ENCODE data around the gene HECW1.

The HECW1 gene

DNA sequence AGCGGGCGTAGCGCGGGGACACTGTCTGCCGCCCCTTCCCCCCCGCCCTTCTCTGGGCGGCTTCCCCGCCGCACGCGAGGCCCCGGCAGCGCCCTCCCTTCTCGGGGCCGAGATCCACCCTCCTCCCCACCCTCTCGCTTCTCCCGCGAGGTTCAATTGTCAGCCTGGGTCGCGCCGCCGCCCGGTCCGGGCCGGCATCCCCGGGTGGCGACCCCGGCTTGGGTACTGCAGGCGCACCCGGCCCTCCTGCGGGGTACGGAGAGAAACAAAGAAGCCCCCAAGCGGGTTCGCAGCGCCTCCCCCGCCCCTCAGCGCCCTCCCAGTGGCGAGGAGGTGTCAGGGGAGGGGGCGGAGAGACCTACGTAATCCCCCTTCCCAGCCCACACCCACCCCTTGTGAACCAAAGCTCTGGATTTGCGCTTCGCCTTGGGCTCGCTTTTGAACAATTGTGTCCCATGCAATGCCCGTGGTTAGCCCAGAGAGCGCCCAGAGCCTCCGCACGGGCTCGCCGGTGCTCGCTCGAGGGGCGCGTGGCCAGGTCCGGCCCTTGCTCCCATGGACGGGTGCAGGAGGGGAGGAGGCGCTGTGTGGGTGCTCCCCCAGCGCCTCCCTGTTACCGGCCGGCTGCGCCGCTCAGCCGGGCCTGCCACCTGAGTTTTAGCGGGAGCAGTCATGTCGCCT, 634 bp downstream of the HECW1 start:
- H3K27ac ChIP-seq (ENCODE audit: low read depth, low read length) = peak overlapping the region; percentile 63
- H3K9ac ChIP-seq (ENCODE audit: low read depth, low read length) = peak overlapping the region; percentile 70
- H3K27me3 ChIP-seq (ENCODE audit: control insufficient read depth, insufficient read depth, low read length) = peaks cover 33% of the 10 kb centered on the region

DNA sequence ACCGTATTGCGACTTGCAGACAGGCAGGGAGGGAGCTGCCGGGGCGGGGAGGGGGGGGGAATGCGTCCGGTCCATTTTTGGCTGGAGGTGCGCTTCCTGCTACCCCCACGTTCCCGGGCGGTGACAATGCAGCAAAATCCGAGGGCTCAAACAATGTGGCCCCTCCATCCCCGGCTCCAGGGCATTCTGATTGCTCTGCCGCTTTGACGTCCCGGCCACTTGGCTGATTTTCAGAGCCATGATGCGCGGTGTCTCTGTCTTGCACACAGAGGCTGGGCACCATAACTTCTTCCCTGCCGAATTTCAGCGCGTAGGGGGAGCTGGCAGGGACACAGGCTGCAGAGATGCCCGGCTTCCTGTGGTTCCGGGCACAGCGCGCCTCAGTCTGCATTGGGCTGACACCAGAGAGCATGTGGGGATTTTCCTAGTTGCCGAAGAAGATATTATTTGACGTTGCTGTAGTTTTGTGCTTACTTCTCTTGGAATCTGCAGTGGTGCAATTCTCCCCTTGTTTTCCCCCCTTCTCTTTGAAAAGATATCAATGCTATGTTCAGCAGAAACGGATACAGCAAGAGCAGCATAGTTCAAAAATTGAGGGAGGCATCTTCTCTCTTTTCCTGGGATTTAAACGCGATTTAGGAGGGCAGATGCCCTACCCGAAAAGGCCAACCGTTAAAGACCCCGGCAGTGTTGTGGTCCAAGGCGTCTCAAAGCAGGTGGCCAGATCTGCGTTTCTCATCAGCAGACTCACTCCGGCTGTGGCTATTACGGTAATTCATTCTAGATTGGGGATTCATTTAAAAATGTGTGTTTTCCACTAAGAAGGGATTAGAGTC, 1.4 kb downstream of the HECW1 start:
- H3K4me1 ChIP-seq (ENCODE audit: control insufficient read depth, insufficient read depth, low read length) = peaks cover 44% of the 10 kb centered on the region
- H3K36me3 ChIP-seq (ENCODE audit: control insufficient read depth, insufficient read depth, low read length) = no peaks in the 10 kb centered on the region
- H3K27ac ChIP-seq (ENCODE audit: low read depth, low read length) = peak overlapping the region; percentile 63
- peak overlapping the region; percentile 70 for H3K9ac ChIP-seq (ENCODE audit: low read depth, low read length)
- H3K4me3 ChIP-seq (ENCODE audit: low read depth, low read length) = peak overlapping the region; percentile 74
- H3K27me3 ChIP-seq (ENCODE audit: control insufficient read depth, insufficient read depth, low read length) = peaks cover 33% of the 10 kb centered on the region
- no peaks in the 10 kb centered on the region for H3K9me3 ChIP-seq (ENCODE audit: control insufficient read depth, insufficient read depth, low read length)

More for the DNA sequence above, 634 bp downstream of the HECW1 start:
- Histone ChIP-seq H3K9me3 (ENCODE audit: control insufficient read depth, insufficient read depth, low read length) (no peaks in the 10 kb centered on the region), H3K36me3 (ENCODE audit: control insufficient read depth, insufficient read depth, low read length) (no peaks in the 10 kb centered on the region), H3K4me3 (ENCODE audit: low read depth, low read length) (peak overlapping the region; percentile 74), H3K4me1 (ENCODE audit: control insufficient read depth, insufficient read depth, low read length) (peaks cover 48% of the 10 kb centered on the region)

DNA sequence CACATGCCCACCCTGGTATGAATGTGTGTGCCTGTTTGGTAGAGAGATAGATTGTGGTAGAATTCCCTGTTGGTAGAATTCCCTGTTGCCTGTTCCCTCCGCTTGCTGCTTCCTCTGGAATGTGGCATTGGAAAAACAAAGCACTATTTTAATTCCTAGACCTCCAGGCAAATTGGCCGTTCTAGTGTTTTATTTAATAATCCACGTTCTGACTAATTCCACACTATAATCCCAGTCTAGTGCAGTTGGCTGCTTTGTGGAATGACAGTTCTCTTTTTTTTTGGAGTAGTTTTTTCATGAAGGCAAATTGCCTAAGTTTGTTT, 2.0 kb downstream of the HECW1 start:
- H3K9me3 ChIP-seq (ENCODE audit: control insufficient read depth, insufficient read depth, low read length) = no peaks in the 10 kb centered on the region
- no peak overlapping the region for H3K27ac ChIP-seq (ENCODE audit: low read depth, low read length)
- no peaks in the 10 kb centered on the region for H3K36me3 ChIP-seq (ENCODE audit: control insufficient read depth, insufficient read depth, low read length)
- H3K27me3 ChIP-seq (ENCODE audit: control insufficient read depth, insufficient read depth, low read length) = peaks cover 33% of the 10 kb centered on the region
- peaks cover 44% of the 10 kb centered on the region for H3K4me1 ChIP-seq (ENCODE audit: control insufficient read depth, insufficient read depth, low read length)
- peak overlapping the region; percentile 49; the same call in 1 of the 2 replicates for H3K9ac ChIP-seq (ENCODE audit: low read depth, low read length)
- H3K4me3 ChIP-seq (ENCODE audit: low read depth, low read length) = peak overlapping the region; percentile 74

DNA sequence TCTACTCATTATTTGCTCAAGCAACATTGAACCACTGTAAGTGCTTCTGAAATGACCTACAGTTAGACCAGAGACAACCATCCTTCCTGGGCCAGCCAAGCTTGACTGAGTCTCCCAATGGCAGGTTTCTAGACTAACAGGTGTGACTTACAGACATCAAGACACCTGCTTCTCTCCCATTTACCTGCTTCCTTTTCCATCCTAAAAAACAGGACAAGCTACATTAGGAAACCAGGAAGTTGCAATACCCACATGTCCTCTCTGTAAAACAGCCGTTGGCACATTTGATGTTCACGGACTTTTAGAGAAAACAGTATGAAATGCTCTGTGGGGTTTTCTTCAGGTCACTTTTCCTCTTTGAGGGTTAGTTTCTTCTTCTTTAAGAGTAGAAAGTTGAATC, 4.0 kb downstream of the HECW1 start:
- no peak overlapping the region for H3K9ac ChIP-seq (ENCODE audit: low read depth, low read length)
- no peaks in the 10 kb centered on the region for H3K9me3 ChIP-seq (ENCODE audit: control insufficient read depth, insufficient read depth, low read length)
- H3K27me3 ChIP-seq (ENCODE audit: control insufficient read depth, insufficient read depth, low read length) = peaks cover 26% of the 10 kb centered on the region
- no peaks in the 10 kb centered on the region for H3K36me3 ChIP-seq (ENCODE audit: control insufficient read depth, insufficient read depth, low read length)
- H3K4me3 ChIP-seq (ENCODE audit: low read depth, low read length) = no peak overlapping the region
- H3K27ac ChIP-seq (ENCODE audit: low read depth, low read length) = no peak overlapping the region
- peaks cover 48% of the 10 kb centered on the region for H3K4me1 ChIP-seq (ENCODE audit: control insufficient read depth, insufficient read depth, low read length)

- H3K4me3 ChIP-seq (ENCODE audit: low read depth, low read length) = no peak overlapping the region
- peaks cover 19% of the 10 kb centered on the region for H3K27me3 ChIP-seq (ENCODE audit: control insufficient read depth, insufficient read depth, low read length)
- no peak overlapping the region for H3K9ac ChIP-seq (ENCODE audit: low read depth, low read length)
- no peaks in the 10 kb centered on the region for H3K36me3 ChIP-seq (ENCODE audit: control insufficient read depth, insufficient read depth, low read length)
- H3K4me1 ChIP-seq (ENCODE audit: control insufficient read depth, insufficient read depth, low read length) = peaks cover 42% of the 10 kb centered on the region
- no peak overlapping the region for H3K27ac ChIP-seq (ENCODE audit: low read depth, low read length)
- no peaks in the 10 kb centered on the region for H3K9me3 ChIP-seq (ENCODE audit: control insufficient read depth, insufficient read depth, low read length)
Observed at GRCh38 chr7:43117095-43117494, 4.6 kb downstream of the HECW1 start.

- H3K4me1 ChIP-seq (ENCODE audit: control insufficient read depth, insufficient read depth, low read length) = peaks cover 42% of the 10 kb centered on the region
- peaks cover 2% of the 10 kb centered on the region; the same call in 1 of the 2 replicates for H3K36me3 ChIP-seq (ENCODE audit: control insufficient read depth, insufficient read depth, low read length)
- no peaks in the 10 kb centered on the region for H3K9me3 ChIP-seq (ENCODE audit: control insufficient read depth, insufficient read depth, low read length)
- no peak overlapping the region for H3K9ac ChIP-seq (ENCODE audit: low read depth, low read length)
- H3K27me3 ChIP-seq (ENCODE audit: control insufficient read depth, insufficient read depth, low read length) = peaks cover 14% of the 10 kb centered on the region
- no peak overlapping the region for H3K27ac ChIP-seq (ENCODE audit: low read depth, low read length)
- H3K4me3 ChIP-seq (ENCODE audit: low read depth, low read length) = no peak overlapping the region
Observed at GRCh38 chr7:43117861-43118260, 5.4 kb downstream of the HECW1 start.

DNA sequence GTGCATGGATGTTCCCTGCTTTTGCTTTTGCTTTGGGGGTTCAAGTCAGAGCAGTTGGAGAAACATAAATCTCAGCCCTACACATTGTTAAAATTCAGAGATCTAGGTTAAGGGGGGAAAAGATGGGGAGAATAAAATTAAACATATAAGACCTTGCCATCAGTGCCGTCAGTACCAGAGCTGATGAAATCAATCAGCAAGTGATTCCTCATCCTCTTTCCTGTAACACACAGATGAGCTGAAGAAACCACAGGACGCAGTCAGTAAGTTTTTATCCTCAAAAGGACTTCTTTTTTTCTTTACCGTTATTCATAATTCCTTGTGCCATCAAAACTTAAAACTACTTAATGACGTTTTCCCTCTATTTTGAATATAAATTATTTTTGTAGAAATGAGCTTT, 5.9 kb downstream of the HECW1 start:
- Histone ChIP-seq H3K9me3 (ENCODE audit: control insufficient read depth, insufficient read depth, low read length) (no peaks in the 10 kb centered on the region), H3K36me3 (ENCODE audit: control insufficient read depth, insufficient read depth, low read length) (peaks cover 2% of the 10 kb centered on the region; the same call in 1 of the 2 replicates), H3K27ac (ENCODE audit: low read depth, low read length) (no peak overlapping the region), H3K9ac (ENCODE audit: low read depth, low read length) (no peak overlapping the region), H3K27me3 (ENCODE audit: control insufficient read depth, insufficient read depth, low read length) (peaks cover 14% of the 10 kb centered on the region), H3K4me1 (ENCODE audit: control insufficient read depth, insufficient read depth, low read length) (peaks cover 42% of the 10 kb centered on the region), H3K4me3 (ENCODE audit: low read depth, low read length) (no peak overlapping the region)

DNA sequence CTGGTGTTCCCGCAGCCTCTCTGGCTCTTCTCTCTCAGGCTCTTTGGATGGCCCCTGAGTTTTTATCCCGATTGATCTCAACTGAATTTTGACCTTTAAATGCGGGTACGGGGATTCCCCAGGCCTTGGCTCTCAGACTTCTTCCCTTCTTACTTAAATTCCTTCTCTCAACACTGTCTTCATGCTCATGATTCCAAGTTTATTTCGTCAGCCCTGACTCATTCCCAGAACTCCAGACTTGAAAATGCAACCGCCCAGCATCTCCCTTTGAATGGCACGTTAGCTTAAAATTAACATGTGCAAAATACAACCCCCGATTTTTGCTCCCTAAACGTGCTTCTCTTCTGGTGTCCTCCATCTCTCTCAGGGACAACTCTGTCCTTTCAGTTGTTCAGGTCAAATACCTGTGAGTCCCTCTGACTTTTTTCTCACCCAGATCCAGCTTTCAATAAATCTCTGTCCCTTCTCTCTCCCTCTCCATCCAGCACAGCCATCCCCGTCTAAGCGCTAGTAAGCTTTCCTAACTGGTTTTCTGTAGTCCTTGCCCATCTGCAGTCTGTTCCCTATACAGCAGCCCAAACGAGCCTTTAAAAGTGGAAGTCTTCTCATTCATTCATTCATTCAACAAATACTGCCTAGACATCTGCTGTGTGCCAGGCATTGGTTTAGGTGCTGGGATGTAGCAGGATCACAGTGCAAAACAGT, 7.1 kb downstream of the HECW1 start:
- no peaks in the 10 kb centered on the region for H3K9me3 ChIP-seq (ENCODE audit: control insufficient read depth, insufficient read depth, low read length)
- H3K9ac ChIP-seq (ENCODE audit: low read depth, low read length) = 0 out of 2 replicates have a peak overlapping the region, but pooled peaks have one; percentile 7
- H3K27ac ChIP-seq (ENCODE audit: low read depth, low read length) = peak overlapping the region; percentile 61
- H3K36me3 ChIP-seq (ENCODE audit: control insufficient read depth, insufficient read depth, low read length) = peaks cover 2% of the 10 kb centered on the region; the same call in 1 of the 2 replicates
- H3K4me1 ChIP-seq (ENCODE audit: control insufficient read depth, insufficient read depth, low read length) = peaks cover 38% of the 10 kb centered on the region
- no peak overlapping the region for H3K4me3 ChIP-seq (ENCODE audit: low read depth, low read length)
- peaks cover 4% of the 10 kb centered on the region for H3K27me3 ChIP-seq (ENCODE audit: control insufficient read depth, insufficient read depth, low read length)

DNA sequence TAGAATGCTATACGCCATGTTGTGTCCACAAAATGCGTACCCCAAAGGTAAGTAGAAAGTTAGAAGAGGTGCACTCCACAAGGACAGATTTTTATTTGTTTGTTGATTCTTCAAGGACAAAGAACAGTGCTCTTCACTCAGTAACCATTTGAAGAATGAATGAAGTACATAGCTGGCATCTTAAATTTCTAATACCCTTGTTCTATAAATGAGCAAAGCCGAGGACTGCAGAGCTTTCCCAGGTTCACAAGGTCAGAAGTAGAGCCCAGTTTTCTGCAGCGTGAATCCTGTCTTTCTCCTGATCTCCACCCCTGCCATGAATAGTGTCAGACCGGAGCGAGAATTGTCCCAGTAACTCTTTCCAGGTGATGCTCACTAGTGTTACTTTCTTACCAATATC, 9.5 kb downstream of the HECW1 start:
- H3K9ac ChIP-seq (ENCODE audit: low read depth, low read length) = no peak overlapping the region
- H3K4me3 ChIP-seq (ENCODE audit: low read depth, low read length) = no peak overlapping the region
- peaks cover 2% of the 10 kb centered on the region; the same call in 1 of the 2 replicates for H3K36me3 ChIP-seq (ENCODE audit: control insufficient read depth, insufficient read depth, low read length)
- no peak overlapping the region for H3K27ac ChIP-seq (ENCODE audit: low read depth, low read length)
- no peaks in the 10 kb centered on the region for H3K9me3 ChIP-seq (ENCODE audit: control insufficient read depth, insufficient read depth, low read length)
- H3K27me3 ChIP-seq (ENCODE audit: control insufficient read depth, insufficient read depth, low read length) = no peaks in the 10 kb centered on the region
- peaks cover 26% of the 10 kb centered on the region for H3K4me1 ChIP-seq (ENCODE audit: control insufficient read depth, insufficient read depth, low read length)

GRCh38 chr7:43123457-43123856, 11.0 kb downstream of the HECW1 start:
- Histone ChIP-seq H3K27ac (ENCODE audit: low read depth, low read length) (no peak overlapping the region), H3K9ac (ENCODE audit: low read depth, low read length) (no peak overlapping the region), H3K4me1 (ENCODE audit: control insufficient read depth, insufficient read depth, low read length) (peaks cover 17% of the 10 kb centered on the region), H3K27me3 (ENCODE audit: control insufficient read depth, insufficient read depth, low read length) (no peaks in the 10 kb centered on the region), H3K9me3 (ENCODE audit: control insufficient read depth, insufficient read depth, low read length) (no peaks in the 10 kb centered on the region), H3K4me3 (ENCODE audit: low read depth, low read length) (no peak overlapping the region), H3K36me3 (ENCODE audit: control insufficient read depth, insufficient read depth, low read length) (peaks cover 2% of the 10 kb centered on the region; the same call in 1 of the 2 replicates)
